Stimulated activated naive CD4-positive, alpha-beta T cell (primary cell): ENCODE data around the gene PANX2.
A peak's percentile ranks its signal among the peaks of the same experiment; 100 is the strongest.
"Not testable (repeated sequence)": the region's sequence is repeated elsewhere in the genome, so short reads cannot be mapped to it uniquely, and the experiment has no call there.

ENCODE experiments used
- DNase-seq, 6 experiments: peaks; one replicate each; lab custom pipeline; 2025; lab: John Stamatoyannopoulos, UW

Gene PANX2

GRCh38 chr22:50147258-50148165 lies 23.0 kb upstream of the PANX2 start:
- DNase-seq = not testable (repeated sequence)

- no peak for DNase-seq
Measured at GRCh38 chr22:50148166-50148500, 22.4 kb upstream of the PANX2 start.

GRCh38 chr22:50148991-50149721 lies 21.4 kb upstream of the PANX2 start:
- peak; percentile 49 to 78 (median 58) for DNase-seq

GRCh38 chr22:50150161-50151129 lies 20.1 kb upstream of the PANX2 start:
- no peak for DNase-seq

- DNase-seq = no peak
Measured at GRCh38 chr22:50151571-50152537, 18.7 kb upstream of the PANX2 start.

DNA sequence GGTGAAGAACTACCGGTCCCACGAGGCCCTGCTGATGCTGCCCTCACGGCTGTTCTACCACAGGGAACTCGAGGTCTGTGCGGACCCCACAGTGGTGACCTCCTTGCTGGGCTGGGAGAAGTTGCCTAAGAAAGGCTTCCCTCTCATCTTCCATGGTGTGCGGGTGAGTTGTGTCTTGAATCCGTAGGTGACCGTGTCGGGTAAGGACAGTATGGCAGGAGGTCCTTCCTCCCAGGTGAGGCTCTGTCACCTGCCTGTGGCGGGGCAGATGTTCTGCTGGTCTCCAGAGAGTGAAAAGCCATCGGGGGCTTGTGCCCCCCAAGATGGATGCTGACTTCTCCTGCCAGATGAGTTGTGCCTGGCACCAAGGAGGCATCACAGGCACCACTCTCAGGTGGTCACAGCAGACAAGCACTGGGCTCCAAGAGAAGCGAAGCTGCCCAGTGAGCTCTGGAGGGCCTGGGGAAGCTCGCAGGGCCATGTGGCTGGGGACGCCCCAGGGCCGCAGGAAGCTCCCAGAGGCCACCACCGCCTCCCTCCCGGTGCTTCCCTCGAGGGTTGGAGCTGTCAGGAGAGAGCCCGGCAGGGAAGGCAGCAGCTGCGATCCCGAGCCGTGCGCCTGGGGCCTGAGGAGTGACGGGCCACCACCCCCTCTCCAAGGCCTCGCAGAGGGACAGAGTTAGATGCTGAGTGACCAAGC lies 17.3 kb upstream of the PANX2 start:
- DNase-seq = no peak

- no peak for DNase-seq
Measured at GRCh38 chr22:50153756-50154140, 16.8 kb upstream of the PANX2 start.

DNA sequence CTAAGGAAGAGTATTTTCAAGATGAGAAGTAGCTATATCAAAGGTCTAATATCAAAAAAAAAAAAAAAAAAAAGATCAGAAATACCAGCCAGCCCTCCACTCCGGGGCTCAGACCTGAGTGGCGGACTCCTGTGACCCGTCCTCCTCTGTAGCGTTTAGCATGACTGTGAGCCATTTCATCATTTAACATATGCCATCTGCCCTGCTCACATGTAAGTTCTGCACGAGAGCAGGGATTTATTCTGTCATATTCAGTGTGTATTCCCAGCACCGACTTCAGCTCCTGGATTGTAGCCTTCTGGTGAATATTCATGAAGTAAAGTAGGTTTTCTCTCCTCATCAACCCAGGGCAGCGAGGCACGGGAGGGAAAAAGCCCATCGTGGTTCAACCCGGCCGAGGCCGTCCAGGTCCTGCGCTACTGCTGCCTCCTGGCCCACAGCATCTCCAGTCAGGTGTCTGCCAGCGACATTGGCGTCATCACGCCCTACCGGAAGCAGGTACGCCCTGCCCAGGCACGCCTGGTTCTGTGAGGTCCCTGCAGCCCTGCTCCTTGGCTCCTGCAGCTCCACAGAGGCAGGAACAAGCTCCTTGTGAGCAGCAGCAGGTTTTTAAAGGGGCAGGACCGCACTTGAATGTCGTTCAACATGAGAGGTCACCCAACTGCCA lies 12.7 kb upstream of the PANX2 start:
- DNase-seq = no peak

- DNase-seq = no peak
Measured at GRCh38 chr22:50160947-50161346, 9.6 kb upstream of the PANX2 start.

GRCh38 chr22:50161508-50162390 lies 8.8 kb upstream of the PANX2 start:
- DNase-seq = no peak

GRCh38 chr22:50162391-50162956 lies 8.1 kb upstream of the PANX2 start:
- no peak for DNase-seq

GRCh38 chr22:50165436-50166123 lies 5.0 kb upstream of the PANX2 start:
- DNase-seq = no peak

DNA sequence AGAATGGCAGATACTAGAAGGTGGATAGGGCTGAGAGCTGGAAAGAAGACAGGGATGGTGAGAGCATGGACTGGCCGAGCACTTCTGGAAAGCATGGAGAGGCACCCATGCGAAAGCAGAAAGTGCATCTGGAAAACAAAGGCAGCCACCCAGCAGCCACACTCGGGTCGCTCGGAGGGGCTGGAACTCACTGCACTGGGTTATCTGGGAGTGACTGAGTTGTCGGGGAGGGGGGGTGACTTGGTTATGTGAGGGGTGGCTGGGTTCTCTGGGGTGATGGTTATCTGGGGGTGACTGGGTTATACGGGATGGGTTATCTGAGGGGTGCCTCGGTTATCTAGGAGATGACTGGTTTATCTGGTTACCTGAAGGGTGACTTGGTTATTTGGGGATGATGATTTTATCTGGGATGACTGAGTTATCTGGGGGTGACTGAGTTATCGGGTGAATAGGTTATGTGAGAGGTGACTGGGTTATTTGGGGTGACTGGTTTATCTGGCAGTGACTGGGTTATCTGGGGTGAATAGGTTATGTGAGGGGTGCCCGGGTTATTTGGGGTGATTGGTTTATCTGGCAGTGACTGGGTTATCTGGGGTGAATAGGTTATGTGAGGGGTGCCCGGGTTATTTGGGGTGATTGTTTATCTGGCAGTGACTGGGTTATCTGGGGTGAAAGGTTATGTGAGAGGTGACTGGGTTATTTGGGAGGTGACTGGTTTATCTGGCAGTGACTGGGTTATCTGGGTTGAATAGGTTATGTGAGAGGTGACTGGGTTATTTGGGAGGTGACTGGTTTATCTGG lies 2.6 kb upstream of the PANX2 start:
- DNase-seq = no peak

- DNase-seq = not testable (repeated sequence)
Measured at GRCh38 chr22:50168490-50169180, 1.9 kb upstream of the PANX2 start.

DNA sequence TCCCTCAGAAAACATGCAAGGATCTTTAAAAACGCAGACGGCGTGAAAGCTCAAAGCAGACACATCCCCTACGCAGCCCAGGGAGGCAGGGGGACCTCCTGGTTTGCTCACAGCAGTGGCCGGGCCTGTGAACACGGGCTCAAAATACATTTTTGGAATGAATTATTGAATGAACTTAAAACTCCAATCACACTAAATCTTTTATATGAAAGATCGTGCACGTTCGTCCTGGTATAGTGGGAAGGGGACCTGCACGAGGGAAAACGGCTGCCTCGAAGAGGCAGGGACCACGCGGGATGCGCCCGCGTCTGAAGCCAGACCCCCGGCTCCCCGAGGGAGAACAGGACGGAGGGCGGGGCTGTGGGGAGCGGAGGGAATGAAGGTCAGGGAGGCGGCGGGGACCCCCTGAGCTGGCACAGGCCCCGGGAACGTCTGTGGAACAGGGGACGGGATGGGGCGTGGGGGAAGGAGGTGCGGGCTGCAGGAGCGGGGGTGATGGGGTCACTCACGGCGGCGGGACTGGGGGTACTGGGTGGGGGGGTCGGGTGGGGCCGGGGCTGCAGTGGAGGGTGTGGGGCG lies 1.3 kb upstream of the PANX2 start:
- no peak for DNase-seq

DNA sequence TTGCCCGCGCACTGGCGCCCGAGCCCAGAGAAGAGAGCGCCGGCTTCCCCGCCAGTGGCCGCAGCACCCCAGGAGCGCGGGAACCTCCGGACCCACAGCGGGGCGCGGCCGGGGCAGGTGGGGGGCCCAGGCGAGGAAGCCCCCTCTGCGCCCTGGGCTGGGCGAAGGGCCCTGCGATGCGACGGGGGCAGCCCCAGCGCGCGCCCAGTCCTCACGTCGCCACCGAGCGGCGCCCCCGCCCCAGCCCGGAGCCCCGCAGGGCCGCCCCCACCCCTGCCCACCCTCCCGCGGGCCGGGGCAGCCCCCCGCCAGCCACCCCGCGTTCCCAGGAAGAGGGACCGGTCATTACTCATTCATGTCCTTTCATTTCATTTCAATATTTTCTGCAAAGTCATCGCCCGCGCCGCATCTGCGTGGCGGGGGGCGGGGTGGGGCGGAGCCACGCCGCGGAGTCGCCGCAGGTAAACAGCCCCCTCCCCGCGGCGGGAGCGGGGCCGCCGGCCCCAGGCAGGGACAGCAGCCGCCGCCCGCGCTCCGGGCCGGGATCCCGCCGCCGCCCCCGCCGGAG lies 673 bp upstream of the PANX2 start:
- DNase-seq = no peak
